T-helper 9 cell (primary cell): ENCODE measurements around the gene CLDN14.
A peak's percentile ranks its signal among the peaks of the same experiment; 100 is the strongest.

Experiments
- DNase-seq: peaks from one replicate; pipeline ENCODE4 v3.0.0-alpha.2; 2020
- total RNA-seq, 2 donors: gene quantifications; one replicate each; lab custom pipeline; 2026; lab: John Stamatoyannopoulos, UW

CLDN14 gene
- total RNA-seq: 0 reads per million in 2 donors

- DNase-seq: no peak
Observed at GRCh38 chr21:36479415-36480402, at the start of gene CLDN14. Gene CLDN14 (minus strand): TSS chr21:36480122. CDS start chr21:36461695, 18,427 bp downstream.

- no peak for DNase-seq
Observed at GRCh38 chr21:36528716-36529115, 48.8 kb upstream of the CLDN14 start.

- DNase-seq: no peak
Observed at GRCh38 chr21:36527317-36527716, 47.4 kb upstream of the CLDN14 start.

GRCh38 chr21:36526104-36526503 is 46.2 kb upstream of the CLDN14 start:
- no peak for DNase-seq

GRCh38 chr21:36524477-36524876 is 44.6 kb upstream of the CLDN14 start:
- no peak for DNase-seq

GRCh38 chr21:36522219-36522808 is 42.4 kb upstream of the CLDN14 start:
- no peak for DNase-seq

- DNase-seq: no peak
Observed at GRCh38 chr21:36518883-36519492, 39.1 kb upstream of the CLDN14 start.

- no peak for DNase-seq
Observed at GRCh38 chr21:36517366-36518075, 37.6 kb upstream of the CLDN14 start.

GRCh38 chr21:36516281-36516680 is 36.4 kb upstream of the CLDN14 start:
- no peak for DNase-seq

- DNase-seq: no peak
Observed at GRCh38 chr21:36513430-36513829, 33.5 kb upstream of the CLDN14 start.

GRCh38 chr21:36512971-36513370 is 33.0 kb upstream of the CLDN14 start:
- DNase-seq: no peak

GRCh38 chr21:36511484-36512220 is 31.7 kb upstream of the CLDN14 start:
- no peak for DNase-seq

GRCh38 chr21:36510911-36511310 is 31.0 kb upstream of the CLDN14 start:
- DNase-seq: no peak

GRCh38 chr21:36509973-36510664 is 30.2 kb upstream of the CLDN14 start:
- no peak for DNase-seq

- DNase-seq: no peak
Observed at GRCh38 chr21:36508948-36509347, 29.0 kb upstream of the CLDN14 start.

- no peak for DNase-seq
Observed at GRCh38 chr21:36507397-36508018, 27.6 kb upstream of the CLDN14 start.

- DNase-seq: no peak
Observed at GRCh38 chr21:36506482-36506881, 26.6 kb upstream of the CLDN14 start.

GRCh38 chr21:36504067-36505058 is 24.4 kb upstream of the CLDN14 start:
- DNase-seq: peak; percentile 16

- no peak for DNase-seq
Observed at GRCh38 chr21:36502365-36502764, 22.4 kb upstream of the CLDN14 start.

- DNase-seq: no peak
Observed at GRCh38 chr21:36501589-36501892, 21.6 kb upstream of the CLDN14 start.
